Body of pancreas (tissue), 4 donors: ENCODE data around the gene ZFAND3. TPM values are rescaled to one million over a fixed set of nuclear protein-coding genes. Genes with fewer than 3 reads are reported as not detected.

ENCODE experiments used
- ATAC-seq: fragments of 150-250 bp; one replicate; pipeline ENCODE4 v1.9.1; 2016
- DNase-seq, 4 donors: peaks; one replicate each; pipeline ENCODE4 v3.0.0-alpha.2; 2019
- H3K27ac ChIP-seq, 4 donors: fragments of 200-600 bp; sonication (generic); 1 replicate in 3 of 4; 2 replicates in 1 of 4; pipeline versions ENCODE4 v1.5.1 to v1.6.1; 2016 to 2019; ENCODE audit warnings: mild to moderate bottlenecking in 1 of 4, mixed read lengths in 1 of 4, moderate library complexity in 1 of 4
- H3K27me3 ChIP-seq, 2 donors: fragments of 200-600 bp; sonication (generic); one replicate each; pipeline ENCODE4 v1.6.0; 2016; ENCODE audit warnings: mild to moderate bottlenecking in 1 of 2
- H3K36me3 ChIP-seq, 2 donors: fragments of 200-600 bp; sonication (generic); replicated peaks in 1 of 2; 2 replicates each; pipeline ENCODE4 v1.5.1; 2016; ENCODE audit warnings: low read depth in 2 of 2; ENCODE audit not compliant: insufficient read depth in 1 of 2
- H3K4me1 ChIP-seq: fragments of 200-600 bp; sonication (generic); one replicate; pipeline ENCODE4 v1.6.0; 2016
- H3K4me3 ChIP-seq, 2 donors: fragments of 200-600 bp; sonication (generic); 1 replicate in 1 of 2; 2 replicates in 1 of 2; pipeline ENCODE4 v1.5.1; 2016 to 2019
- H3K9me3 ChIP-seq, 3 donors: fragments of 200-600 bp; sonication (generic); 1 replicate in 2 of 3; 2 replicates in 1 of 3; pipeline ENCODE4 v1.5.1; 2016
- POLR2A ChIP-seq, 3 donors: fragments of 450-650 bp; IDR thresholded peaks; one replicate each; pipeline ENCODE4 v1.6.1; 2016; ENCODE audit warnings: antibody characterized with exemption in 3 of 3, mild to moderate bottlenecking in 2 of 3
- WGBS, 2 donors: methylation state at CpG; one replicate each; pipeline ENCODE4 v1.1.5; 2017; 5-methylcytosine and 5-hydroxymethylcytosine counted together
- intact Hi-C: fragments of 100-400 bp; cut with DNase I; formaldehyde crosslinking; loops from one replicate; pipeline ENCODE4 v1.15.1; 2023
- total RNA-seq, 2 donors: library from RNA; depleted of rRNA; stranded (reverse); fragments of >200 nt; gene quantifications; one replicate each; pipeline ENCODE4 v1.1.0, GENCODE V29; 2016
- TF ChIP-seq, protein P1 (sequence below), 7 experiments: fragments of 450-650 bp in 4 of 7; fragments of 200-600 bp in 3 of 7; sonication (generic) in 3 of 7; IDR thresholded peaks; one replicate each; pipeline ENCODE4 v1.5.1; 2016 to 2019; ENCODE audit warnings: antibody characterized with exemption in 7 of 7

Gene ZFAND3
- total RNA-seq, 2 donors from 2014 or later: 20.8 to 27.0 TPM

DNA sequence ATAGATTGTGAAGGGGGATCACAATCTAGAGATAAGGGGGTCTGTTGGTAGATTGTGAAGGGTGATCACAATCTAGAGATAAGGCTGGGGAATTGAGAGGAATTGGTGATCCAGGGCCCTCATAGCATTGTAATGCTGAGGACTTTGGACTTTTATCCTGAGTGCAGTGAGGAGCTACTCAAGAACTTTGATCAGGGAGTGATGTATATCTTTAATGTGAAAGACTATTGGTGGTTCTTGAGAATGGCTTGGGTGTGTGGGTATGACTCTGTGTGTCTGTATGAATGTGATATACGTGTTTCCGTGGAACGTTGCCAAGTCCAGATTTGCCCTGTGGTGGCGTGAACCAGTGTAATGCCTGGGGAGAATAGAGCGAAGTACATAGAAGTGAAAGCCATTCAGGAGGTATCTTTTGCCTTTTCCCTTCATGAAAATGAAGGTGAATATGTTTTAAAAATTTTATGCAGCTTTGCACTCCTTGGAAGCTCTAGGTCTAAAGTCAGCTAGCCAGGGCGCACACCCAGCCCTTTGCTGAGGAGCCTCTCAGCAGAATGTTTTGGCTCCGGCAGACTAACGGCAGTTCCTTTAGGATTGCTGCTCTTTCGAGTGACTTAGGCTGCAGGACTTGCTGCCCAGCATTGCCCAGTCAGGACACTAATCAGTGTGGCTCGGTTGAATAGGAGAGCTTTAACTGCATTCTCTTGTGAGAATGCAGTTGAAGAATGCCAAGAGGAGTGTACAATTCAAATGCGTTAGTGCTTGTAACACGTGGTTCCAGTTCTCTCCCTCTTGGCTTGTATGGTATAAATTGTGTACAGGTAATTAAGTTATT lies 3.5 kb downstream of the ZFAND3 start:
- no peaks in the 10 kb centered on the region for H3K36me3 ChIP-seq
- H3K9me3 ChIP-seq: no peaks in the 10 kb centered on the region
- TF ChIP-seq POLR2A (IDR thresholded peaks at IDR 0.05): no peak
- TF ChIP-seq, protein P1, sequence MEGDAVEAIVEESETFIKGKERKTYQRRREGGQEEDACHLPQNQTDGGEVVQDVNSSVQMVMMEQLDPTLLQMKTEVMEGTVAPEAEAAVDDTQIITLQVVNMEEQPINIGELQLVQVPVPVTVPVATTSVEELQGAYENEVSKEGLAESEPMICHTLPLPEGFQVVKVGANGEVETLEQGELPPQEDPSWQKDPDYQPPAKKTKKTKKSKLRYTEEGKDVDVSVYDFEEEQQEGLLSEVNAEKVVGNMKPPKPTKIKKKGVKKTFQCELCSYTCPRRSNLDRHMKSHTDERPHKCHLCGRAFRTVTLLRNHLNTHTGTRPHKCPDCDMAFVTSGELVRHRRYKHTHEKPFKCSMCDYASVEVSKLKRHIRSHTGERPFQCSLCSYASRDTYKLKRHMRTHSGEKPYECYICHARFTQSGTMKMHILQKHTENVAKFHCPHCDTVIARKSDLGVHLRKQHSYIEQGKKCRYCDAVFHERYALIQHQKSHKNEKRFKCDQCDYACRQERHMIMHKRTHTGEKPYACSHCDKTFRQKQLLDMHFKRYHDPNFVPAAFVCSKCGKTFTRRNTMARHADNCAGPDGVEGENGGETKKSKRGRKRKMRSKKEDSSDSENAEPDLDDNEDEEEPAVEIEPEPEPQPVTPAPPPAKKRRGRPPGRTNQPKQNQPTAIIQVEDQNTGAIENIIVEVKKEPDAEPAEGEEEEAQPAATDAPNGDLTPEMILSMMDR (IDR thresholded peaks at IDR 0.05): no peak
- H3K4me3 ChIP-seq: no peak overlapping the region
- 32 to 47% methylated on average over 8 to 12 of the region's 12 CpGs for WGBS, 2 donors
- ATAC-seq (no peak), DNase-seq (peak in 2 of 4 donors; percentile 22 to 29)
- intact Hi-C loops: no loop called here
- peak overlapping the region in 3 of 4 donors; percentile 2 to 31 (median 17) for H3K27ac ChIP-seq
- H3K4me1 ChIP-seq: peaks cover 58% of the 10 kb centered on the region
- no peaks in the 10 kb centered on the region for H3K27me3 ChIP-seq

DNA sequence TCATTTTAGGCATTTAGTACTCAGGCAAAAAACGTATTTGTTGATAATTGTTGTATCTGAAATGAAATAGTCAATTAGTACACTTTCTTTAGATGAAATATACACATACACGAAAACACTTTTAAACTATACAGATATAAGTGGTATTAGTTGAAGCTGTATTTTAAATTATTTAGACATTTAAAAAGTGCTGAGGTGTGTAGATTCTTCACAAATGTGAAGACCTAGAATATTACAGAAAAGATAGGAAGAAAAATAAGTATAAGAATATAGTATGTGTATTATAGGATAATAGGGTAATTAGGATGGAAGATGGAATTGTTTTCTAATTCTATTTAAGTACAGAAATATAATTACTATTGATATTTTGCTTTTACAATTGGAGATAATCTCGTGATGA lies 4.6 kb downstream of the ZFAND3 start:
- WGBS, 2 donors: 78 to 83% methylated on average over 3 of the region's 3 CpGs

DNA sequence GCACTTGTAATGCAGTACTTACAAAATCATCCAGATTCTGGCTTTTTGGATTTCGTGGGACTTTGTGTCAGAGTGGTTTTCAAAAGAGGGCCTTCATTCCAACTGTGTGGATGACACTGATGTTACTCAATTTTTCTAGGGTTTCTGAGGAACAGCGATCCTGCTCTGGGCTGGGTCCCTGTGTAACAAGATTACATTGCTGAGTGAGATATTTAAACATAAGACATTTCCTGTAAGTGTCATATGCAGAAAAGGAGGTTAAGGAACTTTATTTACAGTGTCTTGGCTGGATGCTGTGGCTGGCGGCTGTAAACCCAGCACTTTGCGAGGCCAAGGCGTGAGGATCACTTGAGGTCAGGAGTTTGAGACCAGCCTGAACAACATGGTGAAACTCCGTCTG lies 6.7 kb downstream of the ZFAND3 start:
- DNase-seq (no peak), ATAC-seq (no peak)
- TF ChIP-seq, protein P1 (IDR thresholded peaks at IDR 0.05): no peak
- no peak for TF ChIP-seq POLR2A (IDR thresholded peaks at IDR 0.05)
- H3K4me3 ChIP-seq: no peak overlapping the region
- H3K27ac ChIP-seq: no peak overlapping the region
- H3K36me3 ChIP-seq: no peaks in the 10 kb centered on the region
- H3K9me3 ChIP-seq: no peaks in the 10 kb centered on the region
- intact Hi-C loops: no loop called here
- 89% methylated on average over 6 of the region's 6 CpGs for WGBS, 2 donors
- H3K27me3 ChIP-seq: no peaks in the 10 kb centered on the region
- peaks cover 64% of the 10 kb centered on the region for H3K4me1 ChIP-seq

More for the DNA sequence above, 4.6 kb downstream of the ZFAND3 start:
- Histone ChIP-seq H3K4me1 (peaks cover 56% of the 10 kb centered on the region), H3K27ac (no peak overlapping the region), H3K9me3 (no peaks in the 10 kb centered on the region), H3K27me3 (no peaks in the 10 kb centered on the region), H3K4me3 (no peak overlapping the region), H3K36me3 (no peaks in the 10 kb centered on the region)
- DNase-seq: no peak
- intact Hi-C loops: no loop called here
- no peak for ATAC-seq
- TF ChIP-seq POLR2A (IDR thresholded peaks at IDR 0.05): no peak
- TF ChIP-seq, protein P1 (IDR thresholded peaks at IDR 0.05): no peak

DNA sequence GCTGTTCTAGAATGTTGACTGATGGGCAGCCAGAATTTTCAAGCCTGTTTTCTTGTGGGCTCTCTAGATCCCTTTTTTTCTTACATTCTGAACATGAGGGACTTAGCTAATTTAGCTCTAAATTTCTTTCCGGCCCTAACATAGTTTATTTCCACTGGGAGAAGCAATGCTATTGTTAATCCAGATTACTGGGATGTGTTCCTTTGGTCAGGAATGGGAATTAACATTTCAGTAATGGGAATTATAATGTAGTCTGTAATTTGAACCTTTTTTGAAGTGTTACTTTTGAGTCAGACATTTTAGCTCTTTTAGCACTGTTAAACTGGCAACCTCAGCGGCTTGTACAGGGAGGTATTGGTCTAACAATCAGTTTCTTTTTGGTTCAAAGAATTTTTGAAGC lies 7.5 kb downstream of the ZFAND3 start:
- H3K36me3 ChIP-seq: no peaks in the 10 kb centered on the region
- no peak overlapping the region for H3K4me3 ChIP-seq
- no peak overlapping the region for H3K27ac ChIP-seq
- H3K4me1 ChIP-seq: peaks cover 61% of the 10 kb centered on the region
- intact Hi-C loops: no loop called here
- ATAC-seq (no peak), DNase-seq (no peak)
- H3K27me3 ChIP-seq: no peaks in the 10 kb centered on the region
- TF ChIP-seq POLR2A (IDR thresholded peaks at IDR 0.05): no peak
- TF ChIP-seq, protein P1 (IDR thresholded peaks at IDR 0.05): no peak
- 88 to 89% methylated on average over 2 of the region's 2 CpGs for WGBS, 2 donors
- H3K9me3 ChIP-seq: no peaks in the 10 kb centered on the region
